ENCODE results near the gene TGFB1I1. TPM values are rescaled to one million over a fixed set of nuclear protein-coding genes. Genes with fewer than 3 reads are reported as not detected.
A peak's percentile ranks its signal among the peaks of the same experiment; 100 is the strongest.

The TGFB1I1 gene
- total and polyA plus RNA-seq, 2 of the 13 experiments (the other 11 are each of a cell fraction or from before 2014, with no cell fraction given) = 0.80 to 2.9 TPM

- TF ChIP-seq GRHL1 (CRISPR knock-in tag; conservative IDR thresholded peaks at IDR 0.05) (no peak), ZBTB43 (CRISPR knock-in tag; conservative IDR thresholded peaks at IDR 0.05) (peak; percentile 97), SP4 (CRISPR knock-in tag; IDR thresholded peaks at IDR 0.05) (peak; percentile 71; the same call in 1 of the 2 replicates), FOXJ3 (CRISPR knock-in tag; IDR thresholded peaks at IDR 0.05; ENCODE audit: borderline replicate concordance) (peak; percentile 75; the same call in 1 of the 2 replicates), E2F1 (CRISPR knock-in tag; IDR thresholded peaks at IDR 0.05) (no peak), MXD4 (CRISPR knock-in tag; IDR thresholded peaks at IDR 0.05) (peak; percentile 94), SSRP1 (CRISPR knock-in tag; IDR thresholded peaks at IDR 0.05) (peak; percentile 92; the same call in 1 of the 2 replicates), ESRRA (CRISPR knock-in tag; IDR thresholded peaks at IDR 0.05; ENCODE audit: low read depth) (peak; percentile 88), THAP11 (CRISPR knock-in tag; IDR thresholded peaks at IDR 0.05) (peak; percentile 88), ZNF747 (CRISPR knock-in tag; IDR thresholded peaks at IDR 0.05; ENCODE audit: borderline replicate concordance) (peak; percentile 98), PHF5A (CRISPR knock-in tag; IDR thresholded peaks at IDR 0.05; ENCODE audit: low read depth, unreplicated experiment) (peak; percentile 80), IKZF1 (IDR thresholded peaks at IDR 0.05) (no peak), ZNF354B (CRISPR knock-in tag; IDR thresholded peaks at IDR 0.05) (no peak), GPN1 (CRISPR knock-in tag; IDR thresholded peaks at IDR 0.05; ENCODE audit: borderline replicate concordance) (no peak), JARID2 (CRISPR knock-in tag; IDR thresholded peaks at IDR 0.05; ENCODE audit: insufficient replicate concordance) (no peak), HHEX (CRISPR knock-in tag; IDR thresholded peaks at IDR 0.05) (0 out of 2 replicates have a peak, but pooled peaks have one; percentile 6), TCF12 (IDR thresholded peaks at IDR 0.05) (no peak), TCF12 (CRISPR knock-in tag; IDR thresholded peaks at IDR 0.05) (0 out of 2 replicates have a peak, but pooled peaks have one; percentile 67), CBX1 (IDR thresholded peaks at IDR 0.05; ENCODE audit: low read depth) (peak; percentile 44), KDM2A (CRISPR knock-in tag; IDR thresholded peaks at IDR 0.05; ENCODE audit: borderline replicate concordance, low read depth) (peak; percentile 89; the same call in 1 of the 2 replicates), NCOA5 (CRISPR knock-in tag; IDR thresholded peaks at IDR 0.05) (no peak), ZC3H13 (CRISPR knock-in tag; IDR thresholded peaks at IDR 0.05) (peak; percentile 97; the same call in 1 of the 2 replicates), ARNT (IDR thresholded peaks at IDR 0.05) (no peak), FOXK2 (IDR thresholded peaks at IDR 0.05) (peak; percentile 75), SMC3 (IDR thresholded peaks at IDR 0.05; ENCODE audit: low read length) (peak; percentile 26), POGZ (CRISPR knock-in tag; IDR thresholded peaks at IDR 0.05) (peak; percentile 68), POLR2A (IDR thresholded peaks at IDR 0.05; ENCODE audit: insufficient read depth in 1 of 2, low read depth in 2 of 2, low read length in 2 of 2) (peak; percentile 80 to 98)
- TF ChIP-seq, protein P1, sequence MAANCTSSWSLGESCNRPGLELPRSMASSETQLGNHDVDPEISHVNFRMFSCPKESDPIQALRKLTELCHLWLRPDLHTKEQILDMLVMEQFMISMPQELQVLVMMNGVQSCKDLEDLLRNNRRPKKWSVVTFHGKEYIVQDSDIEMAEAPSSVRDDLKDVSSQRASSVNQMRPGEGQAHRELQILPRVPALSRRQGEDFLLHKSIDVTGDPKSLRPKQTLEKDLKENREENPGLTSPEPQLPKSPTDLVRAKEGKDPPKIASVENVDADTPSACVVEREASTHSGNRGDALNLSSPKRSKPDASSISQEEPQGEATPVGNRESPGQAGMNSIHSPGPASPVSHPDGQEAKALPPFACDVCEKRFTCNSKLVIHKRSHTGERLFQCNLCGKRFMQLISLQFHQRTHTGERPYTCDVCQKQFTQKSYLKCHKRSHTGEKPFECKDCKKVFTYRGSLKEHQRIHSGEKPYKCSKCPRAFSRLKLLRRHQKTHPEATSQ (CRISPR knock-in tag; IDR thresholded peaks at IDR 0.05; ENCODE audit: borderline replicate concordance) = peak; percentile 91; the same call in 1 of the 2 replicates
Measured at GRCh38 chr16:31458073-31458843, 13.7 kb upstream of the TGFB1I1 start (continued).
